ENCODE results near the gene GPC1.

DNA sequence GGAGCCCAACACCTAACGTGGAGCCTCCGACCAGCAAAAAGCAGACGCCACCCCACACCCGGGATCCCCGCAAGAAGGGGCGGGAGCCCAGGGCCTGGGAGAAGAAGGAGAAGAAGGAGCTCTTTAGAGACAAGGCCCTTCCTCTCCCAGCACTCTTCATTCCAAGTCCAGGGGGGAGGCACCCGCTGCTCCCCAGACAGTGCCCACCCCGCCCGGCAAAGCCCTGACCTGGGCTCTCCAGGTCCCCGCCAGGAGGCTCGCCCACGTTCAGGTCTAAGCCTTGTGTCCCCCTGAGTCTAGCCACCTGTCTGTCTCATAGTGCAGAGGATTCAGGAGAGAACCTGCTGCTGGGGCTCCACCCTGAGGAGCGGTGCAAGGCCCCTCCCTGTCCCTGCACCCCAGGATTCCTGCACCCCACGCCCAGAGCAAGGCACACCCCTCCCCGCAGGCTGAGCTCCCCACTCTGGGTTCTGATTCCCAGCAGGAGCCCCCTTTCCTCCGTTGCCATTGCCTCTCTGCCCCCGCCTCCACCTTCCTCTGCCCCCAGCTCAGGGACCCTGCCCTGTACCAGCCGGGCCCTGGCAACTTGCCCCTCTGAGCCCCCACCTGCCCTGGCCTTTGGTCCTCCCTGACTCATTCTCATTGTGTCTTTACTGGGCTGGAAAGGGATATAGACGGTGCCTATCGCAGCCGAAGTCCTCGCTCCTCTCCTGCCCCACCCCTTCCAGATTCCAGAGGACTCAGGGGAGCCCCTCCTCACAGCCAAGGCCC, 33.5 kb upstream of the GPC1 start:
- TF ChIP-seq POLR2A (IDR thresholded peaks at IDR 0.05; ENCODE audit: low read depth, low read length) (no peak), POLR2AphosphoS5 (IDR thresholded peaks at IDR 0.05; ENCODE audit: low read depth, low read length) (no peak)
